ENCODE measurements around the gene TRIM63. TPM values are rescaled to one million over a fixed set of nuclear protein-coding genes. Genes with fewer than 3 reads are reported as not detected.

TRIM63 gene
- total and polyA plus RNA-seq, 2 of the 13 experiments (the other 11 are each of a cell fraction or from before 2014, with no cell fraction given), result not detected

DNA sequence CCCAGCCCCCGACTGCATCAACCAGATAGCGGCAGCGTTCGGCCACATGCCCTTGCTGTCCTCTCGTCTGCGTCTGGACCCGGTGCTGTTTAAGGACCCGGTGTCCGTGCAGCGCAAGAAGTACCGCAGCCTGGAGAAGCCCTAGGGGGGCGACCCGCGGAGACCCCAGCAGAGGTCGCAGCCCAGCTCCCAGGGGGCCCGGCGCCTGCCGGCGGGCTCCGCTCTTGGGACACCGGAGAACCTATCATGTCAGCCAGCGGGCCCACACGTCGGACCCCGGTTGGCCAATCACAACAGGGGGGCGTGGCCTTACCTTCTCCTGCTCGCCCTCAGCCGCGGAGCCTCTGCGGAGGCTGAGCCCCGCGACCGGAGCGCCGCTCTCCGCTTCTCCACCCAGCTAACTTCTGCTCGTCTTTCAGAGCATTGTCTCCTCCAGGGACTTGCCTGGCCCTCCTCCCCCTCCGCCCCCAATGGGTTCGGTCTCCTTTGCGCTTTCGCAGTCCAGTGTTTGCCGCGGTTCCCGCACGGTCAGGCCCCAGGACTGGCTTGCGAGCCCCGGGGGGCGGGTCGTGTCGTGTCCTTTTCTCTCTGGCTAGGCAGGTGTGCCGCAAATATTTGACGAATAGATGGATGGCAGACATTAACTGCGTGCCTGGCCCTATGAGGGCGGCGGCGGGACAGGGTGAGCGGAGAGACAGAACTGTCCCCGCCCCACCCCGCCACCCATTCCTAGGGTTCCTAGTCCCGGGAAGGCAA is 32.0 kb downstream of the TRIM63 start (continued):
- TF ChIP-seq ZNF619 (CRISPR knock-in tag; IDR thresholded peaks at IDR 0.05) (no peak), ZSCAN31 (CRISPR knock-in tag; IDR thresholded peaks at IDR 0.05; ENCODE audit: low read depth) (peak; percentile 79; the same call in 1 of the 2 replicates), MED1 (CRISPR knock-in tag; IDR thresholded peaks at IDR 0.05) (no peak; the same call in 1 of the 2 replicates), XRCC5 (optimal IDR thresholded peaks at IDR 0.05; ENCODE audit: low read length) (peak; percentile 43), GATA4 (IDR thresholded peaks at IDR 0.05; ENCODE audit: borderline replicate concordance, low read depth) (peak; percentile 73; the same call in 1 of the 2 replicates), ZGPAT (CRISPR knock-in tag; IDR thresholded peaks at IDR 0.05) (peak; percentile 64; the same call in 1 of the 2 replicates), KLF9 (CRISPR knock-in tag; IDR thresholded peaks at IDR 0.05; ENCODE audit: low read depth) (0 out of 2 replicates have a peak, but pooled peaks have one; percentile 43), SOX6 (IDR thresholded peaks at IDR 0.05) (no peak), SOX6 (CRISPR knock-in tag; IDR thresholded peaks at IDR 0.05) (0 out of 2 replicates have a peak, but pooled peaks have one; percentile 3), CSRNP2 (CRISPR knock-in tag; conservative IDR thresholded peaks at IDR 0.05; ENCODE audit: low read depth) (no peak), ATM (IDR thresholded peaks at IDR 0.05; ENCODE audit: borderline replicate concordance) (no peak), TFAP4 (IDR thresholded peaks at IDR 0.05; ENCODE audit: borderline replicate concordance, low read depth) (no peak), ATF7-NPFF (CRISPR knock-in tag; IDR thresholded peaks at IDR 0.05; ENCODE audit: low read depth) (peak; percentile 37; the same call in 1 of the 2 replicates), SATB2 (CRISPR knock-in tag; IDR thresholded peaks at IDR 0.05) (no peak), ZNF674 (CRISPR knock-in tag; IDR thresholded peaks at IDR 0.05; ENCODE audit: low read depth) (no peak), CHCHD3 (CRISPR knock-in tag; IDR thresholded peaks at IDR 0.05) (0 out of 2 replicates have a peak, but pooled peaks have one; percentile 71), ZNF724P (CRISPR knock-in tag; IDR thresholded peaks at IDR 0.05; ENCODE audit: borderline replicate concordance) (no peak), ZFP82 (CRISPR knock-in tag; IDR thresholded peaks at IDR 0.05; ENCODE audit: borderline replicate concordance) (no peak), SRSF1 (optimal IDR thresholded peaks at IDR 0.05; ENCODE audit: low read depth, low read length) (peak; percentile 12), ZSCAN22 (CRISPR knock-in tag; IDR thresholded peaks at IDR 0.05) (no peak), ZBTB21 (CRISPR knock-in tag; IDR thresholded peaks at IDR 0.05) (no peak), RXRA (CRISPR knock-in tag; IDR thresholded peaks at IDR 0.05) (peak; percentile 53)
- TF ChIP-seq, protein P1, sequence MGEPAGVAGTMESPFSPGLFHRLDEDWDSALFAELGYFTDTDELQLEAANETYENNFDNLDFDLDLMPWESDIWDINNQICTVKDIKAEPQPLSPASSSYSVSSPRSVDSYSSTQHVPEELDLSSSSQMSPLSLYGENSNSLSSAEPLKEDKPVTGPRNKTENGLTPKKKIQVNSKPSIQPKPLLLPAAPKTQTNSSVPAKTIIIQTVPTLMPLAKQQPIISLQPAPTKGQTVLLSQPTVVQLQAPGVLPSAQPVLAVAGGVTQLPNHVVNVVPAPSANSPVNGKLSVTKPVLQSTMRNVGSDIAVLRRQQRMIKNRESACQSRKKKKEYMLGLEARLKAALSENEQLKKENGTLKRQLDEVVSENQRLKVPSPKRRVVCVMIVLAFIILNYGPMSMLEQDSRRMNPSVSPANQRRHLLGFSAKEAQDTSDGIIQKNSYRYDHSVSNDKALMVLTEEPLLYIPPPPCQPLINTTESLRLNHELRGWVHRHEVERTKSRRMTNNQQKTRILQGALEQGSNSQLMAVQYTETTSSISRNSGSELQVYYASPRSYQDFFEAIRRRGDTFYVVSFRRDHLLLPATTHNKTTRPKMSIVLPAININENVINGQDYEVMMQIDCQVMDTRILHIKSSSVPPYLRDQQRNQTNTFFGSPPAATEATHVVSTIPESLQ (CRISPR knock-in tag; conservative IDR thresholded peaks at IDR 0.05), result no peak
- TF ChIP-seq, protein P2, sequence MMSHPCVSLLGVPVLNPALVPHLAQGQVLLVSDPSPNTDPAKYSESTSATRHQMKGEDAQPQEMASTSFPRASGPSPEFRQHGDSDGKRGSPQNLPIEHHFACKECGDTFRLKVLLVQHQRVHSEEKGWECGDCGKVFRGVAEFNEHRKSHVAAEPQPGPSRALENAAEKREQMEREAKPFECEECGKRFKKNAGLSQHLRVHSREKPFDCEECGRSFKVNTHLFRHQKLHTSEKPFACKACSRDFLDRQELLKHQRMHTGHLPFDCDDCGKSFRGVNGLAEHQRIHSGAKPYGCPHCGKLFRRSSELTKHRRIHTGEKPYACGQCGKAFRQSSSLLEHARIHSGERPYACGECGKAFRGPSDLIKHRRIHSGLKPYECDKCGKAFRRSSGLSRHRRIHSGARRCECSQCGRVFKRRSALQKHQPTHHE (CRISPR knock-in tag; IDR thresholded peaks at IDR 0.05; ENCODE audit: borderline replicate concordance), result no peak
